A549 (cell line): ENCODE results near the gene NXPE3. TPM values are rescaled to one million over a fixed set of nuclear protein-coding genes. Genes with fewer than 3 reads are reported as not detected.

Experiments
- ATAC-seq, 2 experiments: fragments of 200-7000 bp in 1 of 2; fragments of >200 bp in 1 of 2; cut with Nextera tagmentation in 1 of 2; cut with Tn5 transposase in 1 of 2; 3 replicates each; pipeline versions ENCODE4 v1.8.0 to v1.9.1; 2018 to 2020; ENCODE audit warnings: mild to moderate bottlenecking in 1 of 2, moderate library complexity in 1 of 2
- CTCF ChIA-PET: fragments of 300-600 bp; sonication (Branson Sonifier 250); formaldehyde crosslinking; extraction: SDS; loops from one replicate; lab custom pipeline; 2021; ENCODE audit warnings: antibody characterized with exemption, inconsistent platforms; lab: Yijun Ruan, JAX
- POLR2A ChIA-PET: fragments of 350-600 bp; formaldehyde crosslinking; extraction: SDS; loops from one replicate; lab custom pipeline; 2021; ENCODE audit warnings: antibody characterized with exemption, inconsistent platforms; lab: Yijun Ruan, JAX
- DNase-seq, 2 experiments: peaks; one replicate each; pipeline versions ENCODE4 v3.0.0 to v3.0.0-alpha.2; 2011 to 2016; ENCODE audit warnings: low read depth in 1 of 2, low spot score in 1 of 2
- FAIRE-seq: peaks from 2 replicates; lab custom pipeline; 2011; peaks lifted over from hg19 to GRCh38; lab: Jason Lieb, UNC
- H3K27ac ChIP-seq, 2 experiments: fragments of >200 bp; sonication (Bioruptor Twin); formaldehyde crosslinking; 3 replicates each; pipeline ENCODE4 v1.5.1; 2016 to 2017
- H3K4me1 ChIP-seq: fragments of >200 bp; sonication (Bioruptor Twin); formaldehyde crosslinking; 3 replicates; pipeline ENCODE4 v1.6.1; 2016
- H3K4me2 ChIP-seq: fragments of >200 bp; sonication (Bioruptor Twin); formaldehyde crosslinking; 3 replicates; pipeline ENCODE4 v1.6.1; 2016
- H3K4me3 ChIP-seq: fragments of >200 bp; sonication (Bioruptor Twin); formaldehyde crosslinking; 3 replicates; pipeline ENCODE4 v1.5.1; 2016
- H3K9me3 ChIP-seq: fragments of >200 bp; sonication (Bioruptor Twin); formaldehyde crosslinking; 3 replicates; pipeline ENCODE4 v1.6.1; 2016
- BHLHE40 ChIP-seq: IDR thresholded peaks from 2 replicates; pipeline ENCODE4 v1.6.1; 2012; ENCODE audit warnings: low read depth, low read length, inconsistent platforms
- CEBPB ChIP-seq, 2 experiments: fragments of >200 bp in 1 of 2; sonication (Bioruptor Twin) in 1 of 2; formaldehyde crosslinking in 1 of 2; IDR thresholded peaks; 2 replicates each; pipeline ENCODE4 v1.6.1; 2012 to 2016
- CHD2 ChIP-seq: fragments of 150-350 bp; IDR thresholded peaks from 2 replicates; pipeline ENCODE4 v1.6.1; 2014; ENCODE audit warnings: low read length; ENCODE audit not compliant: partially characterized antibody
- CHD4 ChIP-seq: fragments of 200-600 bp; sonication (generic); IDR thresholded peaks from 2 replicates; pipeline ENCODE4 v1.6.1; 2016; ENCODE audit warnings: antibody characterized with exemption, mild to moderate bottlenecking, borderline replicate concordance
- EHMT2 ChIP-seq: fragments of 200-600 bp; sonication (generic); IDR thresholded peaks from 2 replicates; pipeline ENCODE4 v1.6.1; 2016; ENCODE audit warnings: antibody characterized with exemption, low read depth, mild to moderate bottlenecking, moderate library complexity
- EP300 ChIP-seq, 2 experiments: fragments of >200 bp; sonication (Bioruptor Twin); formaldehyde crosslinking; IDR thresholded peaks; 2 replicates in 1 of 2; 3 replicates in 1 of 2; pipeline ENCODE4 v1.6.1; 2016 to 2017
- ESRRA ChIP-seq: fragments of 150-350 bp; IDR thresholded peaks from 2 replicates; pipeline ENCODE4 v1.6.1; 2014; ENCODE audit warnings: mild to moderate bottlenecking, low read length, borderline replicate concordance
- HDAC2 ChIP-seq: fragments of 200-600 bp; sonication (generic); IDR thresholded peaks from 2 replicates; pipeline ENCODE4 v1.6.1; 2016
- HOXB13 ChIP-seq: fragments of 250-450 bp; sonication (Bioruptor Pico); IDR thresholded peaks from 2 replicates; pipeline ENCODE4 v1.5.0; 2020; ENCODE audit warnings: low read depth, mild to moderate bottlenecking, moderate library complexity
- MAFK ChIP-seq: fragments of 450-650 bp; IDR thresholded peaks from 2 replicates; pipeline ENCODE4 v1.6.1; 2014; ENCODE audit not compliant: partially characterized antibody
- POLR2A ChIP-seq: IDR thresholded peaks from 2 replicates; pipeline ENCODE4 v1.6.1; 2012; ENCODE audit warnings: mild to moderate bottlenecking, low read length
- POLR2AphosphoS2 ChIP-seq: conservative IDR thresholded peaks from 2 replicates; pipeline ENCODE4 v1.6.1; 2012; ENCODE audit warnings: low read length, improper control_type of control experiment, inconsistent platforms
- RARB ChIP-seq: fragments of 250-450 bp; sonication (Bioruptor Pico); IDR thresholded peaks from 2 replicates; pipeline ENCODE4 v1.8.0; 2021; ENCODE audit warnings: mild to moderate bottlenecking, moderate library complexity
- SREBF2 ChIP-seq: fragments of 450-650 bp; IDR thresholded peaks from 2 replicates; pipeline ENCODE4 v1.6.1; 2014; ENCODE audit warnings: mild to moderate bottlenecking, moderate library complexity
- TFCP2L1 ChIP-seq: fragments of 250-450 bp; sonication (Bioruptor Pico); IDR thresholded peaks from 2 replicates; pipeline ENCODE4 v1.5.0; 2021; ENCODE audit warnings: mild to moderate bottlenecking
- ZC3H11A ChIP-seq: fragments of 450-650 bp; IDR thresholded peaks from 2 replicates; pipeline ENCODE4 v1.6.1; 2014; ENCODE audit warnings: antibody characterized with exemption, mild to moderate bottlenecking
- ZFP36 ChIP-seq: fragments of 450-650 bp; IDR thresholded peaks from 2 replicates; pipeline ENCODE4 v1.6.1; 2014; ENCODE audit warnings: borderline replicate concordance; ENCODE audit not compliant: partially characterized antibody
- WGBS: methylation state at CpG from one replicate; pipeline ENCODE4 v1.1.6; 2017; ENCODE audit errors: missing lambda C conversion rate; 5-methylcytosine and 5-hydroxymethylcytosine counted together
- polyA plus RNA-seq, 4 experiments: library from polyadenylated mRNA; depleted of rRNA in 3 of 4; stranded (reverse); fragments of >200 nt; fragmentation: RNase III in 1 of 4; extraction: RNeasy Plus Mini Kit Qiagen cat#74134 plus additional on column Dnase treatment in 1 of 4; gene quantifications; 2 replicates in 3 of 4; 3 replicates in 1 of 4; pipeline ENCODE4 v1.2.3, GENCODE V29; 2011 to 2017
- TF ChIP-seq, protein P1 (sequence below): IDR thresholded peaks from 2 replicates; pipeline ENCODE4 v1.6.1; 2012
- TF ChIP-seq, protein P2 (sequence below): fragments of >200 bp; sonication (Bioruptor Twin); formaldehyde crosslinking; IDR thresholded peaks from 3 replicates; pipeline ENCODE4 v1.6.1; 2016
- TF ChIP-seq, protein P3 (sequence below): fragments of >200 bp; sonication (Bioruptor Twin); formaldehyde crosslinking; IDR thresholded peaks from 3 replicates; pipeline ENCODE4 v1.5.1; 2016
- TF ChIP-seq, protein P4 (sequence below): fragments of 200-600 bp; sonication (generic); IDR thresholded peaks from 2 replicates; pipeline ENCODE4 v1.6.1; 2016; ENCODE audit warnings: antibody characterized with exemption, mild to moderate bottlenecking, moderate library complexity
- TF ChIP-seq, protein P5 (sequence below): IDR thresholded peaks from 2 replicates; pipeline ENCODE4 v1.6.1; 2012; ENCODE audit warnings: low read depth, borderline replicate concordance

The NXPE3 gene
- polyA plus RNA-seq, 2 of the 4 experiments (the other 2 are of a cell fraction), result 48.6 to 49.5 TPM

DNA sequence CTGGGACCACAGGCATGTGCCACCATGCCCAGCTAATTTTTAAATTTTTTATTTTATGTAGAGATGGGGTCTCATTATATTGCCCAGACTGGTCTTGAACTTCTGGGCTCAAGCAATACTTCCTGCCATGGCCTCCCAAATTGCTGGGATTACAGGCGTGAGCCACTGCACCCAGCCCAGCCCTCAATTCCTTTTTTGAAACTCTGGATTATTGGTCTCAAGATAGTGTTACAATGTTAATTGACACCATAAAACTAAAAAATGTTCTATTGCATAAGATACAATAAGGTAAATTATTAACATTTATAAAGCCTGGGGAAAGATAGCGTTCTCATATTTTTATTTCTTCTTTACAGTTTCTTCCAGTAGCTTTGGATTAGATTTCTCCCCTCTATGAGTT is 66.4 kb downstream of the NXPE3 start:
- no peaks in the 10 kb centered on the region for H3K9me3 ChIP-seq
- FAIRE-seq, result no peak
- WGBS, result 89% methylated on average over 2 of the region's 2 CpGs
- no peak overlapping the region for H3K27ac ChIP-seq
- CTCF ChIA-PET, result interaction anchor here (0.9 to 3.0 kb wide), 3 partner anchors 32 to 384 kb away, joined by 4 to 11 read pairs (median 6); no protein-coding TSS in a partner anchor
- no peak for ATAC-seq
- TF ChIP-seq, protein P1, sequence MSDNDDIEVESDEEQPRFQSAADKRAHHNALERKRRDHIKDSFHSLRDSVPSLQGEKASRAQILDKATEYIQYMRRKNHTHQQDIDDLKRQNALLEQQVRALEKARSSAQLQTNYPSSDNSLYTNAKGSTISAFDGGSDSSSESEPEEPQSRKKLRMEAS, result no peak
- TF ChIP-seq POLR2A (no peak), RARB (CRISPR knock-in tag) (no peak), HDAC2 (no peak), MAFK (no peak), ZFP36 (no peak), SREBF2 (no peak), EHMT2 (no peak), CHD4 (no peak), BHLHE40 (no peak), POLR2AphosphoS2 (no peak), TFCP2L1 (CRISPR knock-in tag) (no peak), ESRRA (no peak)
- TF ChIP-seq, protein P2, sequence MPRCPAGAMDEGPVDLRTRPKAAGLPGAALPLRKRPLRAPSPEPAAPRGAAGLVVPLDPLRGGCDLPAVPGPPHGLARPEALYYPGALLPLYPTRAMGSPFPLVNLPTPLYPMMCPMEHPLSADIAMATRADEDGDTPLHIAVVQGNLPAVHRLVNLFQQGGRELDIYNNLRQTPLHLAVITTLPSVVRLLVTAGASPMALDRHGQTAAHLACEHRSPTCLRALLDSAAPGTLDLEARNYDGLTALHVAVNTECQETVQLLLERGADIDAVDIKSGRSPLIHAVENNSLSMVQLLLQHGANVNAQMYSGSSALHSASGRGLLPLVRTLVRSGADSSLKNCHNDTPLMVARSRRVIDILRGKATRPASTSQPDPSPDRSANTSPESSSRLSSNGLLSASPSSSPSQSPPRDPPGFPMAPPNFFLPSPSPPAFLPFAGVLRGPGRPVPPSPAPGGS, result no peak
- TF ChIP-seq, protein P3, sequence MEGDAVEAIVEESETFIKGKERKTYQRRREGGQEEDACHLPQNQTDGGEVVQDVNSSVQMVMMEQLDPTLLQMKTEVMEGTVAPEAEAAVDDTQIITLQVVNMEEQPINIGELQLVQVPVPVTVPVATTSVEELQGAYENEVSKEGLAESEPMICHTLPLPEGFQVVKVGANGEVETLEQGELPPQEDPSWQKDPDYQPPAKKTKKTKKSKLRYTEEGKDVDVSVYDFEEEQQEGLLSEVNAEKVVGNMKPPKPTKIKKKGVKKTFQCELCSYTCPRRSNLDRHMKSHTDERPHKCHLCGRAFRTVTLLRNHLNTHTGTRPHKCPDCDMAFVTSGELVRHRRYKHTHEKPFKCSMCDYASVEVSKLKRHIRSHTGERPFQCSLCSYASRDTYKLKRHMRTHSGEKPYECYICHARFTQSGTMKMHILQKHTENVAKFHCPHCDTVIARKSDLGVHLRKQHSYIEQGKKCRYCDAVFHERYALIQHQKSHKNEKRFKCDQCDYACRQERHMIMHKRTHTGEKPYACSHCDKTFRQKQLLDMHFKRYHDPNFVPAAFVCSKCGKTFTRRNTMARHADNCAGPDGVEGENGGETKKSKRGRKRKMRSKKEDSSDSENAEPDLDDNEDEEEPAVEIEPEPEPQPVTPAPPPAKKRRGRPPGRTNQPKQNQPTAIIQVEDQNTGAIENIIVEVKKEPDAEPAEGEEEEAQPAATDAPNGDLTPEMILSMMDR, result no peak
- TF ChIP-seq, protein P4, sequence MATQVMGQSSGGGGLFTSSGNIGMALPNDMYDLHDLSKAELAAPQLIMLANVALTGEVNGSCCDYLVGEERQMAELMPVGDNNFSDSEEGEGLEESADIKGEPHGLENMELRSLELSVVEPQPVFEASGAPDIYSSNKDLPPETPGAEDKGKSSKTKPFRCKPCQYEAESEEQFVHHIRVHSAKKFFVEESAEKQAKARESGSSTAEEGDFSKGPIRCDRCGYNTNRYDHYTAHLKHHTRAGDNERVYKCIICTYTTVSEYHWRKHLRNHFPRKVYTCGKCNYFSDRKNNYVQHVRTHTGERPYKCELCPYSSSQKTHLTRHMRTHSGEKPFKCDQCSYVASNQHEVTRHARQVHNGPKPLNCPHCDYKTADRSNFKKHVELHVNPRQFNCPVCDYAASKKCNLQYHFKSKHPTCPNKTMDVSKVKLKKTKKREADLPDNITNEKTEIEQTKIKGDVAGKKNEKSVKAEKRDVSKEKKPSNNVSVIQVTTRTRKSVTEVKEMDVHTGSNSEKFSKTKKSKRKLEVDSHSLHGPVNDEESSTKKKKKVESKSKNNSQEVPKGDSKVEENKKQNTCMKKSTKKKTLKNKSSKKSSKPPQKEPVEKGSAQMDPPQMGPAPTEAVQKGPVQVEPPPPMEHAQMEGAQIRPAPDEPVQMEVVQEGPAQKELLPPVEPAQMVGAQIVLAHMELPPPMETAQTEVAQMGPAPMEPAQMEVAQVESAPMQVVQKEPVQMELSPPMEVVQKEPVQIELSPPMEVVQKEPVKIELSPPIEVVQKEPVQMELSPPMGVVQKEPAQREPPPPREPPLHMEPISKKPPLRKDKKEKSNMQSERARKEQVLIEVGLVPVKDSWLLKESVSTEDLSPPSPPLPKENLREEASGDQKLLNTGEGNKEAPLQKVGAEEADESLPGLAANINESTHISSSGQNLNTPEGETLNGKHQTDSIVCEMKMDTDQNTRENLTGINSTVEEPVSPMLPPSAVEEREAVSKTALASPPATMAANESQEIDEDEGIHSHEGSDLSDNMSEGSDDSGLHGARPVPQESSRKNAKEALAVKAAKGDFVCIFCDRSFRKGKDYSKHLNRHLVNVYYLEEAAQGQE, result no peak
- TF ChIP-seq, protein P5, sequence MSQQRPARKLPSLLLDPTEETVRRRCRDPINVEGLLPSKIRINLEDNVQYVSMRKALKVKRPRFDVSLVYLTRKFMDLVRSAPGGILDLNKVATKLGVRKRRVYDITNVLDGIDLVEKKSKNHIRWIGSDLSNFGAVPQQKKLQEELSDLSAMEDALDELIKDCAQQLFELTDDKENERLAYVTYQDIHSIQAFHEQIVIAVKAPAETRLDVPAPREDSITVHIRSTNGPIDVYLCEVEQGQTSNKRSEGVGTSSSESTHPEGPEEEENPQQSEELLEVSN, result no peak
- no peak overlapping the region for H3K4me3 ChIP-seq
- DNase-seq, result no peak
- POLR2A ChIA-PET, result no interaction called here
- H3K4me1 ChIP-seq, result peaks cover 23% of the 10 kb centered on the region
- no peak overlapping the region for H3K4me2 ChIP-seq

DNA sequence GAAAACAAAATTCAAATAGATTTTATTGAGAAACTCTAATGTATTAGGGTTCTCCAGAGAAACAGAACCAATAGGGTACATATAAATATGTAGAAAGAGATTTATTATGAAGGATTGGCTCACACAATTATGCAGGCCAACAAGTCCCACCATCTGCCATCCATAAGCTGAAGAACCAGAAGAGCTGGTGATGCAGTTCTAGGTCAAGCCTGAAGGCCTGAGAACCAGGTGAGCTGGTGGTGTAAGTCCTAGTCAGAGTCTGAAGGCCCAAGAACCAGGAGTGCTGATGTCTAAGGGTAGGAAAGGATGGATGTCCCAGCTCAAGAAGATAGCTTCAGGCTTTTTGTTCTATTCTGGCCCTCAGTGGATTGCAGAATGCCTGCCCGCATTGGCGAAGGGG is 67.7 kb downstream of the NXPE3 start:
- ATAC-seq (no peak), DNase-seq (no peak), FAIRE-seq (no peak)
- CTCF ChIA-PET, result interaction anchor here (1.0 to 3.0 kb wide), 2 partner anchors 378 to 382 kb away, joined by 3 to 11 read pairs; no protein-coding TSS in a partner anchor
- Histone ChIP-seq H3K4me2 (no peak overlapping the region), H3K27ac (0 out of 6 replicates have a peak overlapping the region, but pooled peaks of 1 of the 2 experiments have one; percentile 13), H3K4me3 (no peak overlapping the region), H3K9me3 (no peaks in the 10 kb centered on the region), H3K4me1 (peaks cover 30% of the 10 kb centered on the region)
- POLR2A ChIA-PET, result no interaction called here
- WGBS, result 95% methylated on average over 2 of the region's 2 CpGs
- TF ChIP-seq EP300 (IDR thresholded peaks at IDR 0.05) (no peak), CEBPB (IDR thresholded peaks at IDR 0.05) (no peak), CHD2 (no peak), HOXB13 (CRISPR knock-in tag) (no peak), ZC3H11A (no peak), EHMT2 (no peak)
- TF ChIP-seq, protein P2, result no peak
- TF ChIP-seq, protein P3, result no peak
- TF ChIP-seq, protein P4, result no peak
